Glutamatergic neuron (in vitro differentiated cells): Measurements from ENCODE around the gene CACTIN. TPM values are rescaled to one million over a fixed set of nuclear protein-coding genes. Genes with fewer than 3 reads are reported as not detected.

Experiments used
- DNase-seq: peaks from one replicate; pipeline ENCODE4 v3.0.0; 2022
- H3K27ac Mint-ChIP-seq: one replicate; pipeline ENCODE4 v1.8.0; 2020; ENCODE audit warnings: mild to moderate bottlenecking, mixed read lengths, inconsistent platforms; ENCODE audit not compliant: unreplicated experiment
- H3K27me3 Mint-ChIP-seq: one replicate; pipeline ENCODE4 v1.8.0; 2020; ENCODE audit warnings: mild to moderate bottlenecking, moderate library complexity, mixed read lengths, inconsistent platforms; ENCODE audit not compliant: unreplicated experiment
- H3K36me3 Mint-ChIP-seq: one replicate; pipeline ENCODE4 v1.8.0; 2020; ENCODE audit warnings: mild to moderate bottlenecking, mixed read lengths, inconsistent platforms; ENCODE audit not compliant: unreplicated experiment
- H3K4me1 Mint-ChIP-seq: one replicate; pipeline ENCODE4 v1.8.0; 2020; ENCODE audit warnings: mild to moderate bottlenecking, low read depth, mixed read lengths, inconsistent platforms; ENCODE audit not compliant: unreplicated experiment
- H3K4me3 Mint-ChIP-seq: one replicate; pipeline ENCODE4 v1.8.0; 2020; ENCODE audit warnings: mild to moderate bottlenecking, mixed read lengths, inconsistent platforms; ENCODE audit not compliant: unreplicated experiment
- H3K9me3 Mint-ChIP-seq: one replicate; pipeline ENCODE4 v1.8.0; 2020; ENCODE audit warnings: mild to moderate bottlenecking, moderate library complexity, mixed read lengths, inconsistent platforms; ENCODE audit not compliant: unreplicated experiment
- CTCF ChIP-seq: fragments of 200-600 bp; sonication (generic); IDR thresholded peaks from one replicate; pipeline ENCODE4 v1.5.0; 2021; ENCODE audit not compliant: partially characterized antibody, unreplicated experiment
- total RNA-seq: library from RNA; stranded (reverse); fragmentation: NEBNext Ultra II Directional; extraction: Animal tissue kit (Norgen Biotek cat#: 25700); gene quantifications from one replicate; pipeline ENCODE4 v1.2.1, GENCODE V29; 2021; ENCODE audit not compliant: unreplicated experiment

CACTIN gene
- total RNA-seq, 1 donor from 2014 or later = 29.7 TPM

DNA sequence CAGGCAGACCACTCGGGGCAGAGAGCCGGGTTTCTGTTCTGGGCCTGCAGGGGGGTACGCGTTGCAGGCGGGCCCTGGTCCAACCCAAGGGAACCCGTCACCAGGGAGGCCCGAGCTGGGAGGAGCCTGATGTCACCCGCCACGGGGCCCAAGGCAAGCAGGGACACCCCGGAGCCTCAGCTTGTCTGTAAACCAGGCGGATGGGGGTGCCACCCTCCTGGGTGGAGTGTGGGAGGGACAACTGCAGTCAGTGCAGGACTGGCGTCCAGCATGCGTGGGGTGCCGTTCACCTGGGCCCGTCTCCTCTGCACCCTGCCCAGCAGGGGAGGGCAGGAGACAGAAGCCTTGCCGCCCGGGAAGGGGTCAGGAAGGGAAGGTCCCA is 7.0 kb downstream of the CACTIN start:
- peaks cover 1% of the 10 kb centered on the region for H3K9me3 Mint-ChIP-seq
- H3K4me3 Mint-ChIP-seq = no peak overlapping the region
- DNase-seq = no peak
- TF ChIP-seq CTCF = no peak
- no peaks in the 10 kb centered on the region for H3K36me3 Mint-ChIP-seq
- peaks cover 5% of the 10 kb centered on the region for H3K4me1 Mint-ChIP-seq
- H3K27ac Mint-ChIP-seq = no peak overlapping the region
- peaks cover 3% of the 10 kb centered on the region for H3K27me3 Mint-ChIP-seq

GRCh38 chr19:3618811-3619630 is 7.6 kb downstream of the CACTIN start:
- Mint-ChIP-seq H3K27me3 (peaks cover 3% of the 10 kb centered on the region), H3K27ac (no peak overlapping the region), H3K4me1 (no peaks in the 10 kb centered on the region), H3K36me3 (no peaks in the 10 kb centered on the region), H3K4me3 (no peak overlapping the region), H3K9me3 (no peaks in the 10 kb centered on the region)
- no peak for DNase-seq
- peak; percentile 41 for TF ChIP-seq CTCF

- TF ChIP-seq CTCF = peak; percentile 92
- H3K27me3 Mint-ChIP-seq = peaks cover 3% of the 10 kb centered on the region
- H3K4me1 Mint-ChIP-seq = no peaks in the 10 kb centered on the region
- H3K4me3 Mint-ChIP-seq = no peak overlapping the region
- no peaks in the 10 kb centered on the region for H3K36me3 Mint-ChIP-seq
- DNase-seq = peak; percentile 76
- H3K9me3 Mint-ChIP-seq = no peaks in the 10 kb centered on the region
- no peak overlapping the region for H3K27ac Mint-ChIP-seq
These were observed 8.3 kb downstream of the CACTIN start for GRCh38 chr19:3618144-3618810.

GRCh38 chr19:3617463-3617862 is 9.1 kb downstream of the CACTIN start:
- H3K27me3 Mint-ChIP-seq = peaks cover 3% of the 10 kb centered on the region
- TF ChIP-seq CTCF = no peak
- no peaks in the 10 kb centered on the region for H3K4me1 Mint-ChIP-seq
- no peak overlapping the region for H3K27ac Mint-ChIP-seq
- DNase-seq = no peak
- no peaks in the 10 kb centered on the region for H3K9me3 Mint-ChIP-seq
- no peaks in the 10 kb centered on the region for H3K36me3 Mint-ChIP-seq
- no peak overlapping the region for H3K4me3 Mint-ChIP-seq
